ENCODE data around the gene MAP3K12.

Gene MAP3K12

DNA sequence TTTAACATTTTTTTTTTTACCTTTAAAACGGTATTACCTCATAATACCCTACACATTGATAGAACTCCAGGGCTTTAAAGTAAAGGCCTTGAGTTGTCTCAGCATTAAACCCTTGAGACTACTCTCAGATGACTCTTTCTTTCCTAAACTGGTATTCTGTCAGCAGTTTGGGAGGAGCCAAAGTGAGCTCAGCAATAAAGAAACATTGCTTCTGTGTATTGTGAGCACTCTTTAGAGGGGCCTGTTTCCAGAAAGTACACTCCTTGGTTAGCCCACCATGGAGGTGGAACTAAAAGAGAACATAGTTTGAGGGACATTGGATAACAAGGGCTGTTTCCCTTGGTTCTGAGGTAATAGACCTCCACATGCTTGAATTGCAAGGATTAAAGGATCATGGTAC lies 20.4 kb downstream of the MAP3K12 start:
- FAIRE-seq: no peak
- DNase-seq (ENCODE audit: extremely low spot score, insufficient read length, low read depth): no peak

- DNase-seq (ENCODE audit: extremely low spot score, insufficient read length, low read depth) (no peak), FAIRE-seq (no peak)
Observed at GRCh38 chr12:53476769-53477209, 22.5 kb downstream of the MAP3K12 start.

- DNase-seq (ENCODE audit: extremely low spot score, insufficient read length, low read depth) (no peak), FAIRE-seq (no peak)
Observed at GRCh38 chr12:53474819-53475218, 24.4 kb downstream of the MAP3K12 start.

DNA sequence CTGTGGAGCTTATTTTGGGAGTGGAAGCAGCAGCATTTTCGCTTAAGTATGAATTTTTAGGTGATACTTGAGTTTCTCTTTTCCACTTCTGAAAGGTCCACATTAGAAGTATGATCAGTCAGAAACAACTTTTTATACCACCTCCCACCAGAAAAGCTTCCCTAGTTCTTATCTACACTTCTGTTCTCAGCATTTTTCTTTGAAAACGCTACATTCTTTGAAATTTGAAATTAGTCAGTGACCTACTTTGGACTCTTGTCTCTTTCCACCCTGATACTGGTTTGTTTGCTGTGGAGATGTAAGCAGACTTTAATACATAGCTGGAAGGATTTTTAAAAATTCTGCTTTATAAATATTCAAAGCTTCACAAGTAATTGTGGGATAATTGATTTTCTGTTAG lies 25.2 kb downstream of the MAP3K12 start:
- DNase-seq (ENCODE audit: extremely low spot score, insufficient read length, low read depth): no peak
- no peak for FAIRE-seq

DNA sequence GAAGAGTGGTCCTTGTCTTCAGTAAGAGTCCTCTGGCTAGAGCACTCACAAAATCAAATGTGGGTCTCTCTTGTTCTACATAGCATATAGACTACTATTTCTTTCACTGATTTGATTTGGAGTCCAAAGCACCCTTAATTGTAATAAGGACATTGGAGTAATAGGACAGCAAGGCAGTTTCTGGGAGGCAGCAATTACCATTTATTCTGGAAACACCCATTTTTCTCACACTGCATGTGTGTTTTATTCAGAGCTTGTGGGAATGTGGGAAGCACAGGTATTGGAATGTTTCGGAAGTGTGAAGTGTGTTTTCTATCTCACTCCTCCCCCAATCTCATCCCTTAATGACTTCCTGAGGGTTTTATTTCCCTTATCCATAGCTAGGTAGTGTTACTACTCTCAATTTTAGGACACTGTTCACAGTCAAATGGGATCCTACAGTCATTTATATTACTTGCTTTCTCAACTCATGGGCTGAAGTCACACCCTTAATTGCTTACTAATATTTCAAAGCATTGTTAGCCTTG lies 27.1 kb downstream of the MAP3K12 start:
- FAIRE-seq (no peak), DNase-seq (ENCODE audit: extremely low spot score, insufficient read length, low read depth) (no peak)

DNA sequence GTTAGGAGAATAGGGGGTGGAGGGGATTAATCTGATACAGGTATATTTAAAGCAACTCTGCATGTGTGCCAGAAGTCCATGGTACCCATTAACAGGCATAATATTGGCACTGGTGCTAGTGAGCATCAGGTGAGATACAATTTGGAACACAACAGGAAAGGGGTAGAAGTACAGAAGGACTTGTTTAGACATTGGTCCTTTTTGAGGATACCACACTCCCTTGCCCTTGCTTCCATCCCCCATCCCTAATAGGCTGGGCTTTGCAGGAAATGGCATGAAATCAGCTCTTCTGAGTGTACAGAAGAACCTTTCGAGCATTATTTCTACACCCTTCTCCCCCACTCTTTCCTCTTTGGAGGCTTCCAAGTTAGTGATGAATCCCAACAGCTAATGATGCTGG lies 31.0 kb downstream of the MAP3K12 start:
- FAIRE-seq (no peak), DNase-seq (ENCODE audit: extremely low spot score, insufficient read length, low read depth) (no peak)

- FAIRE-seq: no peak
- no peak for DNase-seq (ENCODE audit: extremely low spot score, insufficient read length, low read depth)
Observed at GRCh38 chr12:53467880-53468279, 31.4 kb downstream of the MAP3K12 start.

DNA sequence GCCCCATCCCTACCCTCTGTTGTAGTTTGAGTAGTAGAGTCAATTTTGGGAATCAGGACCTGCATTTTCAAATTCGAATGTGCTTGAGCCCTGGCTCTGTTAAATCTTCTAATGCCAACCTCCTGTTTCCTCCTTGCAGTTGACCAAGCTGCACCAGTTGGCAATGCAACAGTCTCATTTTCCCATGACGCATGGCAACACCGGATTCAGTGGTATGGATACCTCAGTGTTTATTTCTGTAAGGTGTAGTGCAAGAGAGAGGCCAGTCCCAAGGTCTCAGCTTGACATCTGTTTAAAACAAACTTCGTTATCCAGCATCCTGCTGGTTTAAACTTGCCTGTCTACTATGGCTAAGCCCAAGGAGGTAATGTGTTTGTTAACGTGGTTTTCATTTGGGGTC lies 32.2 kb downstream of the MAP3K12 start:
- FAIRE-seq (no peak), DNase-seq (ENCODE audit: extremely low spot score, insufficient read length, low read depth) (no peak)

DNA sequence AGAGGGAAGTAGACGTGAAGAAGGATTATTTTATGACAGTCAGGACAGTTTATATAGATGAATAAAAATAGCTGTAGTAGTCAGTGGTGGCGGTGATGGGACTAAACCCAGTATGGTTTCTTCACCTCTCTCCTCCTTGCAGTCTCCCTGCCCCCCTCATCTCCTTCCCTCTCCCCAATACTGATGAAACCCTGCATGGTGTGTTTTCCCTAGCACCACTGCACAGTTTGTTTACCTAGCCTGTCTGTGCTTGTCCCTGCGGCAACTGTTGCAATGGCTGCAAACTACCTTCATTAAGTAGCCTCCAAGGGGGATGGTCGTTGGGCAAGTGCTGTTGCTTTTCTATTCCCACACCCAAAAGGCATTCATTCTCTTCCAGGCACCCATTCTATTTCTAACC lies 32.6 kb downstream of the MAP3K12 start:
- no peak for FAIRE-seq

DNA sequence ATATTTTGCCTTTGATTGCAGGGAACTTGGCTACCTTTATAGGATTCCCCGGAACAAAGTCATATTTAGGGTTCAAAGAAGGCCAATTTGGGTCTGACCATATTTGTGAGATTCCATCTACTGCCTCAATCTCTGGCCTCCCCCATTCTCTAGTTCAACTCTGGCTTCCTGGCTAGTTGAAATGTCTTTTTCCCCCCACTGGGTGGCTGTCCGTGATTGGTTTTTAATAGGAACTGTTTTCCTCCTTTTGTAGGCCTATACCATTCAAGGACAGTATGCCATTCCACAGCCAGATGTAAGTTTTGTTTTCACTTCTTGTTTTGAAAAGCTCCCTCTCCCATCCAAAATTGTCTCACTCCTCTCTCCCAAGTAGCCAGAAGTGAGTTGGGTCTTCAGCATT lies 33.6 kb downstream of the MAP3K12 start:
- no peak for FAIRE-seq

More for the DNA sequence above, 32.6 kb downstream of the MAP3K12 start:
- DNase-seq (ENCODE audit: extremely low spot score, insufficient read length, low read depth): no peak

DNA sequence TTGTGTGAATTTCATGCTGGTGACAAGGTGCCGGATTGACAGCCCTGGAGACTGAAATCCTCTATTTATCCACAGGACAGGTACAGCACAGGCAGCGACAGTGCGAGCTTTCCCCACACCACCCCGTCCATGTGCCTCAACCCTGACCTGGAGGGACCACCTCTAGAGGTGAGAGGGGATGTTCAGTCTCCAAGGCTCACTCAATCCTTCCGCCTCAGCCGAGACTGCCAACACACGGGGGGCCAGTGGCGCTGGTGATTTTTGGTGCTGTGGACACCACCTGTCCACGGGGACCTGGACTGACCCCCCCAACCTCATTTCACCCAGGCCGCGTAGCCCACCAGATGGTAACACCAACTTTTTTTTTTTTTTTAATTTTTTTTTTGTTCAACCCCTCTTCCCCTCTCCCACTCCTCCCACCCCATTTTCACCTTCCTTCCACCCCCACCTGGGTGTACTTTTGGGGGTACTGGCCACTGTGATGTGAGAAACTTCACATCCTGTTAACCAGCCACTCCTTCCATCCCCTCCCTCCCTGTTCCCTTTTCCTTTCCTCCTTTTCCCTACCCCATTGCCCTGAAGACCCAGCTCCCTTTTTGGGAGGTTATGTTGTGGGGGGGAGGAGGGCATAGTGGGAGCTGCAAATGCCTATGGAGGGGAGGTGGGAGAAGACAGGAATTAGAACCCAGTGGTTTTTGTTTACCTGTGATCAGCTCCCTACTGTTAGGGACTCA lies 34.4 kb downstream of the MAP3K12 start:
- DNase-seq (ENCODE audit: extremely low spot score, insufficient read length, low read depth) (no peak), FAIRE-seq (no peak)

More for the DNA sequence above, 33.6 kb downstream of the MAP3K12 start:
- DNase-seq (ENCODE audit: extremely low spot score, insufficient read length, low read depth): no peak

GRCh38 chr12:53463802-53464560 lies 35.3 kb downstream of the MAP3K12 start:
- FAIRE-seq: no peak
- no peak for DNase-seq (ENCODE audit: extremely low spot score, insufficient read length, low read depth)

DNA sequence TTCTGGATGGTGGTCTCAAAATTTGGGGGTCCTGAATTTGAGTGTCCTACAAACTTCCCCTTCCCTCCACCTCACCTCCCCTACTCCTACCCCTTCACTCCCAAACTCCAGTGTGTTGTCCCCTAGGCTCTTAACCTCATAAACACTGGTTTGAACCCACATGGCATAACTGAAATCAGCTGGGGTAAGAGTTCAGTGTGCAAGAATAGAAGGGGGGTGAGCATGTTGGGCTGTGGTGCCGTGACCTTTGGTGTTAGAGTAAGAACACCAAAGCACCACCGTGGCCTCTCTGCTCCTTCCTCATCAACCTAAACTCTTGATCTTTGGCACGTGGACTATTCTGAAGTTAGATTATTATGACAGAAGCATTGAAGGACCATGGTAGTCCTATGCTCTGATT lies 36.3 kb downstream of the MAP3K12 start:
- FAIRE-seq (no peak), DNase-seq (ENCODE audit: extremely low spot score, insufficient read length, low read depth) (no peak)

DNA sequence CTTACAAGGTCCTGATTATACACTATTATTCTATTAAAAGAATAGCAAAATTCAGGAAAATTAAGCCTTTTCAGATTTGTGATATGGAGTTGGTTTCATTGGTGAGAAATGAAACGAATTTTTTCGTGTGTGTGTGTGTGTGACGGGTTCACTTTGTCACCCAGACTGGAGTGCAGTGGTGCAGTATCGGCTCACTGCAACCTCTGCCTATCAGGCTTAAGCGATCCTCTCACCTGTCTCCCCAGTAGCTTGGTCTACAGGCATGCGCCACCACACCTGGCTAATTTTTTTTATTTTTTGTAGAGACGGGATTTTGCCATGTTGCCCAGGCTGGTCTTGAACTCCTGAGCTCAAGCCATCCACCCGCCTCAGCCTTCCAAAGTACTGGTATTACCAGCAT lies 37.7 kb downstream of the MAP3K12 start:
- FAIRE-seq (no peak), DNase-seq (ENCODE audit: extremely low spot score, insufficient read length, low read depth) (no peak)

DNA sequence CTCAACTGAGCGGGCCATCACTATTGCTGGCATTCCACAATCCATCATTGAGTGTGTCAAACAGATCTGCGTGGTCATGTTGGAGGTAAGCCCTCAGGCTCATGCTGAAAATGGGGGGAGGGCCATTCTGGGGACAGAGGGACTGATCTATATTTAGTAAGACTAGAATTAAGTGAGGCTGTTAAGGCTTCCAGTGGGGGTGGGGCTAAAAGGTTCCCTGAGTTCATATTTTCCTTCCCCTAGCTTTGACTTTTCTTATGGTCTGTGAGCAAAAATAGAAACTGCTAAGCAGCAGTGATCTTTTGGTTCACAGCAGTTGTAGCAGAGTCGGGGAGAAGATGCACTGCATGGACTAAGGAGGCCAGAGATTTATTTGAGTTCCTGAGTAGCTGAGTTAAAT lies 38.2 kb downstream of the MAP3K12 start:
- FAIRE-seq (no peak), DNase-seq (ENCODE audit: extremely low spot score, insufficient read length, low read depth) (no peak)

DNA sequence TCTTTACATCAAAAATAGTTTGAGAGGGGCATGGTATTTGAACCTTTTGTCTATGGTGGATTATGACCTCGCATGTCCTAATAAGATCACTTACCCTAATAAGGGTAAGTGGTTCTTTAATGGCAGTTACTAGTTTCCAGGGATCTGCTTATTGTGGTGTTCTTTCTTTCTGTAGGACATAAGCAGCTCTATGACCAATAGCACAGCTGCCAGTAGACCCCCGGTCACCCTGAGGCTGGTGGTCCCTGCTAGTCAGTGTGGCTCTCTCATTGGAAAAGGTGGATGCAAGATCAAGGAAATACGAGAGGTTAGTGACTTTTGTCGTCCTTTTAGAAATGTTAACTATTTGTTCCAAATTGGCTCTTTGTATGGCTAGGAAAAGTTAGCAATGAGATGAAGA lies 40.2 kb downstream of the MAP3K12 start:
- FAIRE-seq (no peak), DNase-seq (ENCODE audit: extremely low spot score, insufficient read length, low read depth) (no peak)

DNA sequence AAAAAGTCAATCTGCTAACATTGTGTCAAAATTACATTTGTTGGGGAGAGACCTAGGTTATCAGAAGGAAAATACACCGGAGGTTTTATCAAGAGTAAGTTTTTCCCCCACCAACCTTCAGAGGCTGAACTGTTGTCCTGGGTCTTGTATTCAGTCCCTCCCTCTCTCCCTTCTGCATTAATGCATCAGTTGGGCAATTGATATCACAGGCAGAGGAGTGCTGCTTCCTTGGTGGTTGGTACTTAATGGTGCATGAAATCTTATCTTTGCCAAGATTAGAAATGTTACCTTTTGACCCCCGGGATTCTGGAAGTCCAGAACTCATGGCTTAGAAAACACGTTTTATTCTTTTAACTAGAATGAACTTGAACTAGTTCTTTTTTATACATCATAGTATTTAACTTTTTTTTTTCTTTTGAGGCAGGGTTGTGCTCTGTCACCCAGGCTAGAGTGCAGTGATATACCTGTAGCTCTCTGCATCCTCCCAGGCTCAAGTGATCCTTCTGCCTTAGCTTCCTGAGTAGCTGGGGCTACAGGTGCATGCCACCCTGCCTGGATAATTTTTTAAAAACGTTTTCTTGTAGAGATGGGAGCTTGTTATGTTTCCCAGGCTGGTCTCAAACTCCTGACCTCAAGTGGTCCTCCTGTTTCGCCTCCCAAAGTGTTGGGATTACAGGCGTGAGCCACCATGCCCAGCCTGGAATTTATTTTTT lies 42.4 kb downstream of the MAP3K12 start:
- DNase-seq (ENCODE audit: extremely low spot score, insufficient read length, low read depth) (no peak), FAIRE-seq (no peak)

DNA sequence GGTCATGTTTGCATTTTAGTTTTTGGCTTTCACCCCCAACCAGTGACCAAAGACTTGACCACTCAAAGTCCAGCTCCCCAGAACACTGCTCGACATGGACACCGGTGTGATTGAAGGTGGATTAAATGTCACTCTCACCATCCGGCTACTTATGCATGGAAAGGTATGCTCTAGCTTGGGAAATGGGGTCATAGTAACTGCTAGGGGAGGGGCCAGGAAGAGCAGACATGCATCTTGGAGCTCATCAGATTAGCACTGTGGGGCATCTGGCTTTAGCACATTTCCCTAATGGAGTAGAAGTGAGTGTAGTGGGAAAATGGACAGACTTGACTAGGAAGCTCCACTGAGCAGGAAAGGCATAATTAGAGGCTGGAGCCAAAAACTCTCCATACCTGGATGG lies 44.6 kb downstream of the MAP3K12 start:
- no peak for FAIRE-seq
- DNase-seq (ENCODE audit: extremely low spot score, insufficient read length, low read depth): no peak

DNA sequence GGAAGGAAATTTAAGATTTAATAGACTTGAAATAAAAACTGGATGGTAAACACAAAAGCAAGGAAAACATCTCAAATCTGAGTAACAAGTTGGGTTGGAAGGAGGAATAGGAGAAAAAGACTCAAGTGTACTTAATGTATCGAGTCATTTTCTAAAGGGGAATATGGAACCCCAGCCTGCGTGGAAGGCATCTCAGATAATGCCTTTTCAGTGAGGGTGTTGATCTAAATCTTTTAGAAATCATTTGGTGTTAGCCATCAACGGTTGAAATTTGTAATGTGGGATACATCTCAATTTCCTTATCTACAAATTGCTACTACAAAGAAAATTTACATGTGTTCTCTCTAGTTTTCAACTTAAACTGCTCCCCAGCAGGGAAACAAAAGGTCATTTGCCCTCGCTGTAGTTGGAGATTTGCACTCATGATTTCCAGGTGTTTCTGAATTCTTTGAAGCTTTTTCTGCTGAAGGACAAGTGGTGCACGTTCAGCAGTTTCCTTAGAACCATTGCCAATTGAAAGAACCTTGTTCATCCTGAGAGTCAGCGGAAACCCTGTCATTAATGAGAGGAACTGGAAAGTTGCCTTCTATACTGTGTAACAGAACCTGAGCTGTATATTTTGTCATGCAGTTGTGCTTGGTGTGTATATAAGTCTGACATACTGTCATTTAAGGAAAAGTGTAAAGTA lies 45.2 kb downstream of the MAP3K12 start:
- no peak for FAIRE-seq
- no peak for DNase-seq (ENCODE audit: extremely low spot score, insufficient read length, low read depth)
